MM.1S (cell line): ENCODE data around the gene P2RX2.

Experiments
- DNase-seq: peaks from one replicate; pipeline ENCODE4 v3.0.0-alpha.2; 2015
- H2AFZ ChIP-seq: fragments of 300-600 bp; sonication (generic); 2 replicates; pipeline ENCODE4 v1.6.0; 2016; ENCODE audit warnings: antibody characterized with exemption, low read length
- H3F3A ChIP-seq: fragments of 300-600 bp; sonication (generic); 2 replicates; pipeline ENCODE4 v1.6.1; 2016; ENCODE audit warnings: mild to moderate bottlenecking, antibody characterized with exemption, low read length, moderate library complexity, mixed read lengths; ENCODE audit not compliant: insufficient read depth
- H3K27ac ChIP-seq: fragments of 300-600 bp; sonication (generic); 2 replicates; pipeline ENCODE4 v1.5.1; 2016; ENCODE audit warnings: mild to moderate bottlenecking, low read length
- H3K27me3 ChIP-seq: fragments of 300-600 bp; sonication (generic); replicated peaks from 2 replicates; pipeline ENCODE4 v1.6.0; 2016; ENCODE audit warnings: low read length; ENCODE audit not compliant: insufficient read depth
- H3K36me3 ChIP-seq: fragments of 300-600 bp; sonication (generic); replicated peaks from 2 replicates; pipeline ENCODE4 v1.6.1; 2016; ENCODE audit warnings: mild to moderate bottlenecking, low read length, mixed read lengths; ENCODE audit not compliant: insufficient read depth
- H3K4me1 ChIP-seq: fragments of 300-600 bp; sonication (generic); 2 replicates; pipeline ENCODE4 v1.6.1; 2016; ENCODE audit warnings: low read length, mixed read lengths
- H3K4me2 ChIP-seq: fragments of 300-600 bp; sonication (generic); 2 replicates; pipeline ENCODE4 v1.6.0; 2016; ENCODE audit warnings: low read depth, low read length
- H3K4me3 ChIP-seq: fragments of 300-600 bp; sonication (generic); 2 replicates; pipeline ENCODE4 v1.5.1; 2016; ENCODE audit warnings: low read length, mixed read lengths
- H3K79me2 ChIP-seq: fragments of 300-600 bp; sonication (generic); 2 replicates; pipeline ENCODE4 v1.6.1; 2016; ENCODE audit warnings: mixed run types, low read length, mixed read lengths
- H3K9ac ChIP-seq: fragments of 300-600 bp; sonication (generic); 2 replicates; pipeline ENCODE4 v1.6.1; 2016; ENCODE audit warnings: low read length, mixed read lengths
- H3K9me2 ChIP-seq: fragments of 300-600 bp; sonication (generic); replicated peaks from 2 replicates; pipeline ENCODE4 v1.6.1; 2016; ENCODE audit warnings: mild to moderate bottlenecking, low read length, mixed read lengths; ENCODE audit not compliant: insufficient read depth
- H3K9me3 ChIP-seq: fragments of 300-600 bp; sonication (generic); replicated peaks from 2 replicates; pipeline ENCODE4 v1.6.1; 2016; ENCODE audit warnings: mild to moderate bottlenecking, low read length, mixed read lengths; ENCODE audit not compliant: insufficient read depth
- H4K20me1 ChIP-seq: fragments of 300-600 bp; sonication (generic); 2 replicates; pipeline ENCODE4 v1.6.1; 2016; ENCODE audit warnings: mild to moderate bottlenecking, low read length, moderate library complexity, mixed read lengths; ENCODE audit not compliant: insufficient read depth
- CTCF ChIP-seq: fragments of 300-600 bp; sonication (generic); IDR thresholded peaks from 2 replicates; pipeline ENCODE4 v1.5.1; 2016; ENCODE audit warnings: antibody characterized with exemption, low read length, mixed read lengths
- EZH2 ChIP-seq: fragments of 300-600 bp; sonication (generic); optimal IDR thresholded peaks from 2 replicates; pipeline ENCODE3; 2017; ENCODE audit warnings: low read depth, mild to moderate bottlenecking, antibody characterized with exemption, low read length, mixed read lengths
- EZH2phosphoT487 ChIP-seq: fragments of 300-600 bp; sonication (generic); IDR thresholded peaks from 2 replicates; pipeline ENCODE4 v1.6.1; 2018; ENCODE audit warnings: antibody characterized with exemption, low read length

The P2RX2 gene

GRCh38 chr12:132629330-132629729, 10.8 kb downstream of the P2RX2 start:
- Histone ChIP-seq H3K27ac (no peak overlapping the region), H3K4me2 (no peak overlapping the region), H3K27me3 (no peaks in the 10 kb centered on the region), H2AFZ (no peak overlapping the region), H3K9me2 (no peaks in the 10 kb centered on the region), H3K4me1 (no peaks in the 10 kb centered on the region), H3K4me3 (no peak overlapping the region), H3F3A (no peaks in the 10 kb centered on the region), H4K20me1 (no peaks in the 10 kb centered on the region), H3K9ac (no peak overlapping the region), H3K9me3 (no peaks in the 10 kb centered on the region), H3K79me2 (no peaks in the 10 kb centered on the region), H3K36me3 (no peaks in the 10 kb centered on the region)
- no peak for DNase-seq
- TF ChIP-seq EZH2phosphoT487 (no peak), EZH2 (no peak), CTCF (no peak)

- H3K4me3 ChIP-seq: no peak overlapping the region
- no peaks in the 10 kb centered on the region for H3K9me2 ChIP-seq
- no peak for DNase-seq
- H3K79me2 ChIP-seq: no peaks in the 10 kb centered on the region
- no peaks in the 10 kb centered on the region for H3F3A ChIP-seq
- no peaks in the 10 kb centered on the region for H3K27me3 ChIP-seq
- no peaks in the 10 kb centered on the region for H3K9me3 ChIP-seq
- TF ChIP-seq EZH2phosphoT487 (no peak), CTCF (no peak), EZH2 (no peak)
- no peaks in the 10 kb centered on the region for H4K20me1 ChIP-seq
- no peak overlapping the region for H2AFZ ChIP-seq
- no peaks in the 10 kb centered on the region for H3K4me1 ChIP-seq
- H3K36me3 ChIP-seq: no peaks in the 10 kb centered on the region
- no peak overlapping the region for H3K27ac ChIP-seq
- no peak overlapping the region for H3K4me2 ChIP-seq
- no peak overlapping the region for H3K9ac ChIP-seq
Measured at GRCh38 chr12:132630672-132631071, 12.1 kb downstream of the P2RX2 start.

GRCh38 chr12:132631666-132632065, 13.1 kb downstream of the P2RX2 start:
- Histone ChIP-seq H3K79me2 (no peaks in the 10 kb centered on the region), H3K9ac (no peak overlapping the region), H3K27ac (no peak overlapping the region), H3K9me3 (no peaks in the 10 kb centered on the region), H3K4me1 (no peaks in the 10 kb centered on the region), H3K9me2 (no peaks in the 10 kb centered on the region), H3K27me3 (no peaks in the 10 kb centered on the region), H4K20me1 (no peaks in the 10 kb centered on the region), H3K4me3 (no peak overlapping the region), H2AFZ (no peak overlapping the region), H3F3A (no peaks in the 10 kb centered on the region), H3K36me3 (no peaks in the 10 kb centered on the region), H3K4me2 (no peak overlapping the region)
- DNase-seq: no peak
- TF ChIP-seq EZH2 (no peak), EZH2phosphoT487 (no peak), CTCF (no peak)
